ENCODE measurements around the gene NRXN3.

GRCh38 chr14:79530555-79530954 is 1360.4 kb downstream of the NRXN3 start:
- TF ChIP-seq POLR2AphosphoS5 (IDR thresholded peaks at IDR 0.05) (no peak), CTCF (IDR thresholded peaks at IDR 0.05) (no peak), EP300 (IDR thresholded peaks at IDR 0.05; ENCODE audit: low read depth) (no peak), POLR2A (IDR thresholded peaks at IDR 0.05) (no peak)
